Endothelial cell of umbilical vein (primary cell): Measurements from ENCODE around the gene RAB40B. TPM values are rescaled to one million over a fixed set of nuclear protein-coding genes. Genes with fewer than 3 reads are reported as not detected.

Experiments
- BruUV-seq: library from RNA; stranded (reverse); fragments of 400-500 nt; replicated peaks from 2 replicates; lab custom pipeline; 2021; lab: Mats Ljungman, UMichigan
- CTCF ChIA-PET: fragments of 300-600, 350-600 bp; sonication (Branson Sonifier 250); formaldehyde crosslinking; loops from one replicate; lab custom pipeline; 2021; ENCODE audit warnings: antibody characterized with exemption, inconsistent platforms; lab: Charles Lee
- POLR2A ChIA-PET: fragments of 300-600, 350-600 bp; sonication (Branson Sonifier 250); formaldehyde crosslinking; loops from one replicate; lab custom pipeline; 2021; ENCODE audit warnings: antibody characterized with exemption, inconsistent platforms; lab: Charles Lee
- DNase-seq: peaks from one replicate; pipeline ENCODE4 v3.0.0-alpha.2; 2011; ENCODE audit warnings: low read depth, low spot score
- FAIRE-seq: peaks from 2 replicates; lab custom pipeline; 2011; peaks lifted over from hg19 to GRCh38; lab: Jason Lieb, UNC
- H2AFZ ChIP-seq: 2 replicates; pipeline ENCODE4 v1.6.0; 2012; ENCODE audit warnings: low read depth, low read length, control low read depth, inconsistent platforms
- H3K27ac ChIP-seq: 2 replicates; pipeline ENCODE4 v1.5.1; 2011; ENCODE audit warnings: low read depth, mild to moderate bottlenecking, control low read depth, low read length, moderate library complexity; ENCODE audit not compliant: insufficient read depth
- H3K27me3 ChIP-seq, 2 experiments: 2 replicates each; pipeline versions ENCODE4 v1.6.0 to v1.6.1; 2011; ENCODE audit warnings: low read length in 2 of 2, mixed read lengths in 1 of 2; ENCODE audit not compliant: control insufficient read depth in 2 of 2, insufficient read depth in 2 of 2
- H3K36me3 ChIP-seq, 2 experiments: 2 replicates in 1 of 2; 3 replicates in 1 of 2; pipeline ENCODE4 v1.5.1; 2011; ENCODE audit warnings: low read length in 2 of 2, mild to moderate bottlenecking in 1 of 2, moderate library complexity in 1 of 2; ENCODE audit not compliant: control insufficient read depth in 2 of 2, insufficient read depth in 2 of 2; ENCODE audit errors: extremely low read depth in 1 of 2
- H3K4me1 ChIP-seq: 3 replicates; pipeline ENCODE4 v1.5.1; 2011; ENCODE audit warnings: mild to moderate bottlenecking, low read length; ENCODE audit not compliant: control insufficient read depth, insufficient read depth; ENCODE audit errors: extremely low read depth
- H3K4me2 ChIP-seq: 2 replicates; pipeline ENCODE4 v1.6.1; 2011; ENCODE audit warnings: low read length, control low read depth, mixed read lengths; ENCODE audit not compliant: insufficient read depth
- H3K4me3 ChIP-seq, 3 experiments: fragments of 200-600 bp in 1 of 3; sonication (generic), shearing (Covaris generic) in 1 of 3; replicated peaks in 1 of 3; 2 replicates each; pipeline ENCODE4 v1.5.1; 2011 to 2016; ENCODE audit warnings: control low read depth in 3 of 3, low read length in 3 of 3, mild to moderate bottlenecking in 2 of 3, inconsistent platforms in 1 of 3, low read depth in 1 of 3, moderate library complexity in 1 of 3; ENCODE audit not compliant: insufficient read depth in 1 of 3
- H3K79me2 ChIP-seq: 2 replicates; pipeline ENCODE4 v1.6.0; 2012; ENCODE audit warnings: low read length, inconsistent platforms; ENCODE audit not compliant: control insufficient read depth, insufficient read depth
- H3K9ac ChIP-seq: replicated peaks from 2 replicates; pipeline ENCODE3; 2011; ENCODE audit warnings: low read length, control low read depth; ENCODE audit not compliant: insufficient read depth; ENCODE audit errors: extremely low read depth
- H3K9me1 ChIP-seq: replicated peaks from 3 replicates; pipeline ENCODE4 v1.6.0; 2011; ENCODE audit warnings: mild to moderate bottlenecking, low read length; ENCODE audit not compliant: control insufficient read depth, insufficient read depth; ENCODE audit errors: extremely low read depth
- H3K9me3 ChIP-seq: replicated peaks from 2 replicates; pipeline ENCODE4 v1.5.1; 2012; ENCODE audit warnings: low read length, inconsistent platforms; ENCODE audit not compliant: control insufficient read depth, insufficient read depth
- H4K20me1 ChIP-seq: replicated peaks from 2 replicates; pipeline ENCODE3; 2011; ENCODE audit warnings: mild to moderate bottlenecking, low read length; ENCODE audit not compliant: control insufficient read depth, insufficient read depth; ENCODE audit errors: extremely low read depth
- CTCF ChIP-seq, 2 donors: IDR thresholded peaks; 1 replicate in 1 of 2; 2 replicates in 1 of 2; pipeline ENCODE4 v1.5.1; 2011; ENCODE audit warnings: low read length in 2 of 2, mild to moderate bottlenecking in 2 of 2, moderate library complexity in 2 of 2, control low read depth in 1 of 2, inconsistent platforms in 1 of 2, low read depth in 1 of 2; ENCODE audit not compliant: insufficient read depth in 1 of 2; ENCODE audit errors: extremely low read depth in 1 of 2
- EZH2 ChIP-seq: IDR thresholded peaks from 2 replicates; pipeline ENCODE4 v1.6.1; 2012; ENCODE audit warnings: borderline replicate concordance, low read depth, mild to moderate bottlenecking, moderate library complexity, low read length, inconsistent platforms; ENCODE audit not compliant: severe bottlenecking
- FOS ChIP-seq: IDR thresholded peaks from 2 replicates; pipeline ENCODE4 v1.6.1; 2011; ENCODE audit warnings: mild to moderate bottlenecking, low read length, moderate library complexity, borderline replicate concordance; ENCODE audit not compliant: insufficient read depth
- GATA2 ChIP-seq: IDR thresholded peaks from 2 replicates; pipeline ENCODE4 v1.7.0; 2011; ENCODE audit warnings: low read depth, mild to moderate bottlenecking, moderate library complexity, mixed read lengths, low read length; ENCODE audit not compliant: insufficient read length, insufficient read depth
- JUN ChIP-seq: IDR thresholded peaks from 2 replicates; pipeline ENCODE4 v1.6.1; 2011; ENCODE audit warnings: borderline replicate concordance, low read depth; ENCODE audit not compliant: insufficient read length, insufficient read depth
- MYC ChIP-seq: IDR thresholded peaks from one replicate; pipeline ENCODE4 v1.6.1; 2011; ENCODE audit warnings: mild to moderate bottlenecking, low read depth, low read length
- POLR2A ChIP-seq: IDR thresholded peaks from 2 replicates; pipeline ENCODE4 v1.6.1; 2012; ENCODE audit warnings: low read depth, mild to moderate bottlenecking, control low read depth, low read length
- POLR2AphosphoS5 ChIP-seq: IDR thresholded peaks from 2 replicates; pipeline ENCODE4 v1.6.1; 2012; ENCODE audit warnings: low read depth, mild to moderate bottlenecking, control low read depth, low read length, moderate library complexity; ENCODE audit not compliant: insufficient read depth
- dilution Hi-C: fragments of 300-500 bp; cut with MboI; formaldehyde crosslinking; loops from one replicate; pipeline ENCODE4 v1.15.0; 2019; ENCODE audit warnings: low sequenced_read_pairs; ENCODE audit not compliant: extremely low pct_ligation_motif_present
- intact Hi-C: fragments of 100-400 bp; cut with micrococcal nuclease; formaldehyde crosslinking; loops from one replicate; pipeline ENCODE4 v1.10.0; 2022
- polyA plus RNA-seq, 4 experiments: library from polyadenylated mRNA; depleted of rRNA in 3 of 4; stranded (reverse) in 3 of 4; unstranded in 1 of 4; fragments of >200 nt; gene quantifications; 2 replicates each; pipeline versions ENCODE4 v1.2.1 to v1.2.3, GENCODE V29; 2011 to 2012; ENCODE audit warnings: missing spikeins in 1 of 4
- total RNA-seq: library from RNA; stranded (reverse); gene quantifications from 2 replicates; pipeline ENCODE4 v1.2.3, GENCODE V29; 2021
- TF ChIP-seq, protein P1 (sequence below): IDR thresholded peaks from 2 replicates; pipeline ENCODE4 v1.6.1; 2011; ENCODE audit not compliant: insufficient read depth, insufficient read length

The RAB40B gene
- total and polyA plus RNA-seq, 2 donors (not counting 3 experiments of a cell fraction or from before 2014, with no cell fraction given), result 5.5 to 9.3 TPM

- dilution Hi-C loops (no loop called here), intact Hi-C loops (no loop called here)
- BruUV-seq, result no TSS peak
- no peak for DNase-seq
- CTCF ChIA-PET, result no interaction called here
- Histone ChIP-seq H2AFZ (no peak overlapping the region), H3K36me3 (peaks cover 0 to 4% of the 10 kb centered on the region in 2 experiments), H3K4me1 (no peaks in the 10 kb centered on the region), H3K79me2 (no peaks in the 10 kb centered on the region), H3K27ac (no peak overlapping the region), H3K27me3 (no peaks in the 10 kb centered on the region), H3K9me3 (no peaks in the 10 kb centered on the region), H4K20me1 (no peaks in the 10 kb centered on the region), H3K4me3 (no peak overlapping the region), H3K9ac (no peak overlapping the region), H3K4me2 (no peak overlapping the region), H3K9me1 (no peaks in the 10 kb centered on the region)
- POLR2A ChIA-PET, result no interaction called here
- FAIRE-seq, result no peak
- TF ChIP-seq EZH2, result no peak
- TF ChIP-seq, protein P1, sequence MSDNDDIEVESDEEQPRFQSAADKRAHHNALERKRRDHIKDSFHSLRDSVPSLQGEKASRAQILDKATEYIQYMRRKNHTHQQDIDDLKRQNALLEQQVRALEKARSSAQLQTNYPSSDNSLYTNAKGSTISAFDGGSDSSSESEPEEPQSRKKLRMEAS, result no peak
- no peak for TF ChIP-seq FOS
- TF ChIP-seq GATA2, result no peak
- no peak for TF ChIP-seq JUN
- no peak for TF ChIP-seq POLR2A
- no peak for TF ChIP-seq CTCF (IDR thresholded peaks at IDR 0.05; ENCODE audit: extremely low read depth in 1 of 2, insufficient read depth in 1 of 2, low read depth in 1 of 2, low read length in 2 of 2)
- no peak for TF ChIP-seq POLR2AphosphoS5
- TF ChIP-seq MYC, result no peak
Measured at GRCh38 chr17:82743344-82744219, 45.1 kb upstream of the RAB40B start.
